Activated CD8-positive, alpha-beta memory T cell treated with anti-CD3 and anti-CD28 coated beads, Interleukin-2, amount 10 ng/mL, durations not matched to agents 7 days and 5 days (primary cell): ENCODE data around the gene FYCO1. TPM values are rescaled to one million over a fixed set of nuclear protein-coding genes. Genes with fewer than 3 reads are reported as not detected.

Experiments used
- ATAC-seq: fragments of 150-1000 bp; cut with Tn5 transposase; one replicate; pipeline ENCODE4 v1.10.0; 2021; ENCODE audit warnings: moderate library complexity
- CTCF ChIA-PET: fragments of 350-600 bp; sonication (Branson Sonifier 250); formaldehyde crosslinking; loops from one replicate; lab custom pipeline; 2021; ENCODE audit warnings: antibody characterized with exemption; lab: Charles Lee
- DNase-seq: peaks from one replicate; pipeline ENCODE4 v3.0.0-alpha.2; 2020
- H3K27ac Mint-ChIP-seq: one replicate; pipeline ENCODE4 v1.8.0; 2021; ENCODE audit warnings: mild to moderate bottlenecking, mixed read lengths
- H3K27me3 Mint-ChIP-seq: one replicate; pipeline ENCODE4 v1.8.0; 2021; ENCODE audit warnings: mixed read lengths
- H3K36me3 Mint-ChIP-seq: one replicate; pipeline ENCODE4 v1.8.0; 2021; ENCODE audit warnings: mild to moderate bottlenecking, mixed read lengths
- H3K4me1 Mint-ChIP-seq: one replicate; pipeline ENCODE4 v1.8.0; 2021; ENCODE audit warnings: mixed read lengths
- H3K4me3 Mint-ChIP-seq: one replicate; pipeline ENCODE4 v1.8.0; 2021; ENCODE audit warnings: mild to moderate bottlenecking, moderate library complexity, mixed read lengths
- H3K9me3 Mint-ChIP-seq: one replicate; pipeline ENCODE4 v1.8.0; 2022; ENCODE audit warnings: low read depth, mixed read lengths
- total RNA-seq, 2 experiments: library from RNA; stranded (reverse); gene quantifications; one replicate each; pipeline ENCODE4 v1.2.3, GENCODE V29; 2021

FYCO1 gene
- total RNA-seq, 2 experiments from 2014 or later, result 19.1 to 27.7 TPM

- peaks cover 47% of the 10 kb centered on the region for H3K36me3 Mint-ChIP-seq
Measured at GRCh38 chr3:45923755-45924154, 71.9 kb downstream of the FYCO1 start.

DNA sequence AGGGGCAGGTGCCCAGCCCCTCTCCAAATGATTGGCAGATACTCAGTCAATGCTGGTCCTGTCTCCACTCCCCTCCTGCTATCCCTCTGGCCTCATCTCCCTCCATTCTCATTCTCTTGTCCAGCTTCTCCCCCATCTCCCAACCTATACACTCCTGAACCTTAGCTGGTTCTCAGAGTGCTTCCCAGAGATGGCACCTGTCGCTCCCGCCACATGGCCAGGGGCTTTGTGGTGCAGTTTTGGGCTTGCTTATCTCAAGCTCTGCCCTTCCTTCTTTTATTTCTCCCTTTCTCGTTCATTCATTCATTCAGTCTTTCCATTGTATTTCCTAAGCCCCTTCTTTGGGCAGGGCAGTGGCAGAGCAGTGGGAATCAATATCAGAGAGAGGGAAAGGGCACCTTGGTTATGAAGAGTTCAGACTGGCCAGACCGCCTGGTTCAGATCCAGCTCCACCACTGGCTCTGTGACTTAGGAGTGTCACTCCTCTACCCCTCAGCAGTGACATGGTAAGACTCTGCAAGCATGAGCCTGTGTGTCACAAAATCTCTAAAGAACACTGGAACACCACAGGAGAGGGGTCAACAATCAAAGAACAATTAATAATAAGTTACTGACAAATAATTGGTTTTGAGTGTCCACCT is 72.6 kb downstream of the FYCO1 start:
- peaks cover 43% of the 10 kb centered on the region for H3K36me3 Mint-ChIP-seq
- H3K9me3 Mint-ChIP-seq, result no peaks in the 10 kb centered on the region
- H3K4me1 Mint-ChIP-seq, result peaks cover 26% of the 10 kb centered on the region
- DNase-seq, result no peak
- no peaks in the 10 kb centered on the region for H3K27me3 Mint-ChIP-seq
- H3K27ac Mint-ChIP-seq, result no peak overlapping the region
- no peak overlapping the region for H3K4me3 Mint-ChIP-seq
- no peak for ATAC-seq
- CTCF ChIA-PET, result interaction anchor here (1.3 to 1.4 kb wide), 2 partner anchors 16 to 79 kb away, joined by 3 read pairs; no protein-coding TSS in a partner anchor

More at GRCh38 chr3:45923755-45924154, 71.9 kb downstream of the FYCO1 start:
- no peaks in the 10 kb centered on the region for H3K27me3 Mint-ChIP-seq
- H3K27ac Mint-ChIP-seq, result no peak overlapping the region
- H3K9me3 Mint-ChIP-seq, result no peaks in the 10 kb centered on the region
- CTCF ChIA-PET, result interaction anchor here (1.4 to 30.7 kb wide), 2 partner anchors 15 to 155 kb away, joined by 3 to 708 read pairs; no protein-coding TSS in a partner anchor
- ATAC-seq (no peak), DNase-seq (no peak)
- H3K4me1 Mint-ChIP-seq, result peaks cover 21% of the 10 kb centered on the region
- no peak overlapping the region for H3K4me3 Mint-ChIP-seq

GRCh38 chr3:45922039-45922326 is 73.6 kb downstream of the FYCO1 start:
- H3K27ac Mint-ChIP-seq, result no peak overlapping the region
- ATAC-seq (no peak), DNase-seq (no peak)
- no peaks in the 10 kb centered on the region for H3K9me3 Mint-ChIP-seq
- no peak overlapping the region for H3K4me3 Mint-ChIP-seq
- CTCF ChIA-PET, result interaction anchor here (1.3 to 2.0 kb wide), 4 partner anchors 78 to 411 kb away, joined by 3 to 10 read pairs (median 4); no protein-coding TSS in a partner anchor
- peaks cover 34% of the 10 kb centered on the region for H3K36me3 Mint-ChIP-seq
- no peaks in the 10 kb centered on the region for H3K27me3 Mint-ChIP-seq
- peaks cover 33% of the 10 kb centered on the region for H3K4me1 Mint-ChIP-seq

DNA sequence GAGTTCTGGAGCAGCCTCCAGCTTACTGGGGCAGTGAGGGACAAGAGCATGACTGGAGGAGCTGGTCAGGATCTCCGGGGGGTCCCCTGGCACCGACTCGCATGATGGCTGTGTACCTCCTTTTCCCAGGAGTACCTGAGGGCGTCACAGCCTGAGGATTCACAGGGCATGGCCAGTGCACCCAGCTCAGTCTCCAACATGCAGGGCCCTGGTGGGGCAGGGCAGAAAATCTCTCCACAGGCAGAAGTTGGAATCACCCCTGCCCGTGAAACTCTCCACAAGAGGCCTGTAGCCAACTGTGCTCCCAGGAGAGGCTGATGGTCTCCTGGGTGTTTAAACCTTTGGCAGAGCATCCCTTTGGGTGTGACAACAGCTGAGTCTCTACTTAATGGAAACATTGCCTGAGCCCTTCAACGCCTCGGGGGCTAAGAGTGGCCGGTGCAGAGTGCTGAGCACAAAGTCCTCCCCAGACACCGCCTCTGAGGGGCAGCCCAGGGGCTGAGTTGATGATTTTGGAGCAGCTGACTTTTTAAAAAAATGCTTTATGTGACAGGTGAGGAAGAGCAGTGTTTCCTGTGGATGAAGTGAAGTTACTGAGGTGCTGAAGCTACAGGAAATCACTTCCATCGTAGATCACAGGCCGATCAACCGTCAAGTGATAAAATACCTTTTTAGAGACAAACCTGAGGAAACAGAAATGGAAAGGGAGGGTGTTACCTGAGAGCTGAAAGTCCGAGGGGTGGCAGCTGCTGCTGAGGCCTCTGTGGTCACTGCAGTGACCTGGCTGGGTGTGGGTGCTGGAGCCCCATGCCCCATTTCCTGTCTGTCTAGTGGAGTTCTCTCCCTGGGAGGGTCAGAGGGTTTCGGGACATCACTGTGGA is 74.2 kb downstream of the FYCO1 start:
- H3K4me1 Mint-ChIP-seq, result peaks cover 36% of the 10 kb centered on the region
- CTCF ChIA-PET, result interaction anchor here (1.3 to 3.2 kb wide), 6 partner anchors 8 to 410 kb away, joined by 3 to 22 read pairs (median 6); no protein-coding TSS in a partner anchor
- H3K27me3 Mint-ChIP-seq, result no peaks in the 10 kb centered on the region
- no peak overlapping the region for H3K4me3 Mint-ChIP-seq
- peaks cover 31% of the 10 kb centered on the region for H3K36me3 Mint-ChIP-seq
- no peaks in the 10 kb centered on the region for H3K9me3 Mint-ChIP-seq
- ATAC-seq (no peak), DNase-seq (no peak)
- H3K27ac Mint-ChIP-seq, result no peak overlapping the region

DNA sequence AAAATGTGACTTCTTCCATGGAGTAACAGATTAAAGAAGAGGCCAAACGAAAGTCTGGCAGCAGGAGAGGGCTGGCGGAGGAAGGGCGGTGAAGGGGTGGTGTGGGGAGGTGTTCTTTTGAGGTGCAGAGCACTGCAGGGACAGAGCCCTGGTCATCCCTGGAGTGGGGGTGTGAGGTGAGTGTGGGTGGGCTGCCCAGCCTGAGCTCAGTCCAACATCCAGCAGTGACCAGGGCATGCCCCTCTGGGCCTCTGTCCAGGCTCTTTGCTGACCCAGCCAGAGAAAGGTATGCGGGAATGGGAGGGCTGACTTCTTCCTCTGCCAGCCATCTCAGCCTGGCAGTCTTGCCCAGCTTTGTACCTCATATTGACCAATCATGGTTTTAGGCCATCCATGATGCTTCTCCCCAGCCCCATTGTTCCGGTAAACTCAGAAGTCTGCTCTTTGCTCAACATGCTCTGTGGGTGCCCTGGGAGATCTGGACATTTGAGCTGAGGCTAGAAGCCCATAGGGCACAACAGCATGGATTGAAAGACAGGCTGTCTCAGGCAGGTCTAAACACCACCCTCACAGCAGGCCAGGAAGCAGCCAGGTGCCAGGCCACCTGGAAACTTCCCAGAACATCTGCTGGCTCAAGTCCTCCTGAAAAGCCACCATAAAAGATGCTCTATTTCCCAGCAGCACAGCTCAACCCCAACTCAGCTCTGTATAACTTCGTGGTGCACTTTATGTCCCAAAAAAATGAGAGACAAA is 78.3 kb downstream of the FYCO1 start:
- Mint-ChIP-seq H3K4me1 (peaks cover 57% of the 10 kb centered on the region), H3K9me3 (no peaks in the 10 kb centered on the region), H3K36me3 (peaks cover 12% of the 10 kb centered on the region), H3K27ac (no peak overlapping the region), H3K27me3 (peaks cover 15% of the 10 kb centered on the region), H3K4me3 (no peak overlapping the region)
- CTCF ChIA-PET, result no interaction called here
- ATAC-seq, result no peak
- no peak for DNase-seq

- peak overlapping the region; percentile 81 for H3K27ac Mint-ChIP-seq
- CTCF ChIA-PET, result interaction anchor here (1.0 to 1.3 kb wide), 4 partner anchors 11 to 165 kb away, joined by 3 to 5 read pairs (median 4); no protein-coding TSS in a partner anchor
- H3K4me1 Mint-ChIP-seq, result peaks cover 66% of the 10 kb centered on the region
- H3K36me3 Mint-ChIP-seq, result peaks cover 14% of the 10 kb centered on the region
- ATAC-seq (peak; percentile 94), DNase-seq (peak; percentile 85)
- peak overlapping the region; percentile 52 for H3K4me3 Mint-ChIP-seq
- H3K9me3 Mint-ChIP-seq, result no peaks in the 10 kb centered on the region
- H3K27me3 Mint-ChIP-seq, result peaks cover 25% of the 10 kb centered on the region
Measured at GRCh38 chr3:45915518-45916231, 79.9 kb downstream of the FYCO1 start.

DNA sequence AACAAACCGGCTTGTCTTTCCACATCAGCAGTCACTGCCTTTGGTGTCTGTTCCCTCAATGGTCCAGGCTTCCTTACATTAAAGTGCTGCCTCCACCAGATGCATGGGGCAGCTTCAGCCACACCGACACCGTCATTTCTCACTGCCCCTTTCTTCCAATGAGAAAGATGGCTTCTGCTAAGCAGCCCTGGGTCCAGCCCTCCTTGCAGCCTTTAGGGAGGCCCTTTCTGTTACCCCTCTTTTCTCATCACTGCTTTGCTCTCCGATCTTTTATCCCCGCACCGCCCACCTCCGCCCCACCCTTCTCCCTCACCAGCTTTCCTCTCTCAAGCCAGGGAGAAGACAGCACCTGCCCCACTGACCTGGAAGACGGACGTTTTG is 80.6 kb downstream of the FYCO1 start:
- DNase-seq, result no peak
- H3K27me3 Mint-ChIP-seq, result peaks cover 25% of the 10 kb centered on the region

DNA sequence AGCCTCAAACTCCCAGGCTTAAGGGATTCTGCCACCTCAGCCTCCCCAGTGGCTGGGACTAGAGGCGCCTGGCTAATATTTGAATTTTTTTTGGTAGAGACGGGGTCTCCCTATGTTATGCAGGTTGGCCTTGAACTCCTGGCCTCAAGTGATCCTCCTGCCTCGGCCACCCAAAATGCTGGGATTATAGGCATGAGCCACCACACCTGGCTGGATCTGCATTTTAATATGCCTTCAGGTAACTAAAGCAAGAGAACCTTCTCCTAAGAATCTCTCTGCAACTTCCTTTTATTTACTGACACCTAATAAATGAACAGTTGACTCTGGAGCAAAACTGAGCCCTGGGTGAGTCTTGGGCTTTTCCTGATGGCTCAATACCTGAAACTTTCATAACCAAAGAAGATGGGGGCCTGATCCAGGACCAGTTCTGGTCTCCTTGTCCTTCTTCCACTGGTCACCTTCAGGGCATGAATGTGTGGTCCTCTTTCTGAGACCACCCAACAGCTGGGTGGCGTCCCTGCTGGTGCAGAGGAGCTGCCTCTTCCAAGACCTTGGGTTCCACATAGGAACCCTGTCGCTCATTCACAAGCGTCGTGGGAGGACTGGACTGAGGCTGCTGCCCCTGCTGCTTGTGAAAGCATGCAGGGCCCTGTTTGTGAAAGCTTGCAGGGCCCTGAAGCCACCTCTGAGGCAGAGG is 81.1 kb downstream of the FYCO1 start:
- H3K36me3 Mint-ChIP-seq, result peaks cover 17% of the 10 kb centered on the region
- CTCF ChIA-PET, result interaction anchor here (1.0 to 1.3 kb wide), 3 partner anchors 10 to 154 kb away, joined by 4 to 5 read pairs (median 4); no protein-coding TSS in a partner anchor
- no peaks in the 10 kb centered on the region for H3K9me3 Mint-ChIP-seq
- no peak for ATAC-seq
- peak overlapping the region; percentile 52 for H3K4me3 Mint-ChIP-seq
- H3K27ac Mint-ChIP-seq, result peak overlapping the region; percentile 81
- H3K27me3 Mint-ChIP-seq, result peaks cover 25% of the 10 kb centered on the region
- no peak for DNase-seq
- H3K4me1 Mint-ChIP-seq, result peaks cover 77% of the 10 kb centered on the region

More for the DNA sequence above, 80.6 kb downstream of the FYCO1 start:
- Mint-ChIP-seq H3K36me3 (peaks cover 14% of the 10 kb centered on the region), H3K4me1 (peaks cover 71% of the 10 kb centered on the region), H3K27ac (peak overlapping the region; percentile 81), H3K9me3 (no peaks in the 10 kb centered on the region), H3K4me3 (peak overlapping the region; percentile 52)
- ATAC-seq, result no peak
- CTCF ChIA-PET, result interaction anchor here (1.0 to 1.3 kb wide), 3 partner anchors 10 to 154 kb away, joined by 4 to 5 read pairs (median 4); no protein-coding TSS in a partner anchor

DNA sequence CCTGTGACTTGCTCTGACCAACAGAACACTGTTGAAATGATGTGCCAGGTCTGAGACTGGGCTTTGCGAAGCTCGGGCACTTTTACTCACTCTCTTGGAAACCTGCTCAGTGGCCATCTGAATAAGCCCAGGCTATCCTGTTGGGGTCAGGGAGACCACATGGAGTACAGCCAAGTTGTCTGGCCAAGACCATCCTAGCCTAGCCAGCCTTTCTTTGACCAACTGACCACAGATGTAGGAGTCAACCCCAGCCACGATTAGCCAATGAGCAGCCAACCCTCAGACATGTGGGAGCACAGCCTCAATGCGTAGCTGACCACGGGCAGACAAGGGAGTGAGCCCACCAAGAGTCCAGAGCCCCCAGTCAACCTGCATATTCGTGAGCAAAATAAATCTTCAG is 83.2 kb downstream of the FYCO1 start:
- Mint-ChIP-seq H3K4me3 (no peak overlapping the region), H3K9me3 (no peaks in the 10 kb centered on the region), H3K27me3 (peaks cover 28% of the 10 kb centered on the region), H3K27ac (peak overlapping the region; percentile 45), H3K36me3 (peaks cover 18% of the 10 kb centered on the region), H3K4me1 (peaks cover 80% of the 10 kb centered on the region)
- DNase-seq, result no peak
- ATAC-seq, result no peak
- CTCF ChIA-PET, result interaction anchor here (0.9 kb wide), 1 partner anchor 165 kb away, joined by 3 read pairs; no protein-coding TSS in a partner anchor

DNA sequence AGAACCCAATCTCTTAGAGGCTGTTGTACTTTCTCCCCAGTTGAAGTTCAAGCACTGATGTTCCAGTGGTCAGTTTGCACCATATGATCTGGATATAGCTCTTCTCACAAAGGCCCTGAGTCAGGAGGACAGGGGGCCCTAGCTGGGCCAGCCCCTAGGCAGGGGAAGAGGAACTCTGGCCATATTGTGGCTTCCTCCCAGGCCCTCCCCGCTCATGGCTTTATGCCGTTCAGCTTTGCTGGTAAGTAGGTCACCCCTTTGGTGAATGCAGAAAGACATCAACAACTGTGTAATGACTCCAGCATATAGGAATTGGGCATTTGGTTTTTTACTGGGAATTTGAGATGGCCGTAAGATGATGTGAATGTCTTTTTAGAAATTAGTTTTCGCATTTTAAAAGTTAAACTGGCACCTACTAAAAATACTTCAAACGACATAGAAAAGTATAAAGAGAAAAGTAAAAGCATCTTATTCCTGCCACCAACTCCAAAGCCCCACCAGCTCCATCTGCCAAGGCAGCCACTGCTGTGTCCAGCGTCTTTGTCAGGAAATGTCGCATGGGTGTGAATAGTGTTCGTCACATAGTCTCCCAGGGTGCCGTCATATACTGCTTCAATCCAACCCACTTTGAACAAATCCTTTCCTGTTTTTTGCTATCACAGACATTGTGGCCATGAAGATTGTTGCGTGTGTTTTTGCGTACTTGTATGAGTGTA is 84.0 kb downstream of the FYCO1 start:
- Mint-ChIP-seq H3K9me3 (no peaks in the 10 kb centered on the region), H3K36me3 (peaks cover 24% of the 10 kb centered on the region), H3K27ac (peak overlapping the region; percentile 45), H3K4me3 (peak overlapping the region; percentile 25), H3K4me1 (peaks cover 84% of the 10 kb centered on the region), H3K27me3 (peaks cover 28% of the 10 kb centered on the region)
- no peak for ATAC-seq
- CTCF ChIA-PET, result interaction anchor here (1.1 to 2.1 kb wide), 2 partner anchors 18 to 24 kb away, joined by 3 to 7 read pairs; no protein-coding TSS in a partner anchor
- DNase-seq, result no peak

DNA sequence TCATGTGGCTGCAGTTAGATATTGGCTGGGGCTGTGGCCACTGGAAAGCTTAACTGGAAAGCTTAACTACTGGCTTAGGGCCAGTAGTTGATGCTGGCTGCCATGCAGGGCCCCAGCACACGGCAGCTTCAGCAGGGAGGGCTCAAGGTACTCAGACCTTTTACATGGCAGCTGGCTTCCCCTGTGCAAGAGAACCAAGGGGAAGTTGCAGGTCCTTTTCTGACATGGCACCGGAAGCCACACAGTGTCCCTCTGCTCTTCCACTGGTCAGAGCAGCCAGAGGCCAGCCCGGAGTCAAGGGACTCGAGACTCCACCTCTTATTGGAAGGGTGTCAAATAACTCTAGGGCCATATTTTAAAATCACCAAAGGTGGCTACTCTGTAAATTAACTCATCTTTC is 84.7 kb downstream of the FYCO1 start:
- CTCF ChIA-PET, result interaction anchor here (1.1 to 2.1 kb wide), 3 partner anchors 19 to 23 kb away, joined by 3 to 7 read pairs (median 3); no protein-coding TSS in a partner anchor
- peaks cover 77% of the 10 kb centered on the region for H3K4me1 Mint-ChIP-seq

More for the DNA sequence above, 84.7 kb downstream of the FYCO1 start:
- Mint-ChIP-seq H3K27ac (peak overlapping the region; percentile 48), H3K27me3 (peaks cover 28% of the 10 kb centered on the region), H3K9me3 (no peaks in the 10 kb centered on the region), H3K4me3 (no peak overlapping the region), H3K36me3 (peaks cover 28% of the 10 kb centered on the region)
- ATAC-seq (no peak), DNase-seq (no peak)
